Stomach (tissue), 9 donors: ENCODE measurements around the gene CEP89. TPM values are rescaled to one million over a fixed set of nuclear protein-coding genes. Genes with fewer than 3 reads are reported as not detected.

Experiments used
- DNase-seq, 2 donors: peaks; one replicate each; pipeline versions ENCODE4 v3.0.0 to v3.0.0-alpha.2; 2013 to 2019
- H3K27ac ChIP-seq, 5 donors: fragments of 200-600 bp in 4 of 5; sonication (generic) in 4 of 5; one replicate each; pipeline ENCODE4 v1.5.1; 2013 to 2019; ENCODE audit warnings: mild to moderate bottlenecking in 1 of 5, moderate library complexity in 1 of 5
- H3K27me3 ChIP-seq, 3 donors: fragments of 200-600 bp; sonication (generic); one replicate each; pipeline ENCODE4 v1.5.1; 2017 to 2019; ENCODE audit warnings: mixed run types in 1 of 3
- H3K36me3 ChIP-seq, 4 donors: fragments of 200-600 bp; sonication (generic); 1 replicate in 3 of 4; 2 replicates in 1 of 4; pipeline ENCODE4 v1.5.1; 2016 to 2019
- H3K4me1 ChIP-seq, 4 donors: fragments of 200-600 bp; sonication (generic); one replicate each; pipeline ENCODE4 v1.5.1; 2016 to 2019
- H3K4me3 ChIP-seq, 4 donors: fragments of 200-600 bp; sonication (generic) in 3 of 4; one replicate each; pipeline ENCODE4 v1.5.1; 2016 to 2019; ENCODE audit warnings: mild to moderate bottlenecking in 1 of 4
- H3K9me3 ChIP-seq, 4 donors: fragments of 200-600 bp; sonication (generic); one replicate each; pipeline ENCODE4 v1.5.1; 2016 to 2019
- EP300 ChIP-seq: sonication (generic); formaldehyde crosslinking; IDR thresholded peaks from one replicate; pipeline ENCODE4 v1.6.1; 2017; ENCODE audit warnings: antibody characterized with exemption
- POLR2A ChIP-seq, 4 donors: fragments of 450-650 bp; IDR thresholded peaks; one replicate each; pipeline ENCODE4 v1.6.1; 2016; ENCODE audit warnings: antibody characterized with exemption in 4 of 4, control low read depth in 2 of 4, mild to moderate bottlenecking in 1 of 4, moderate library complexity in 1 of 4
- POLR2AphosphoS5 ChIP-seq, 3 donors: sonication (generic); formaldehyde crosslinking; IDR thresholded peaks; one replicate each; pipeline ENCODE4 v1.6.1; 2016; ENCODE audit warnings: antibody characterized with exemption in 3 of 3
- WGBS, 5 donors: extraction: QIAGEN DNeasy Blood & Tissue Kit in 3 of 5; methylation state at CpG; one replicate each; pipeline versions ENCODE4 v1.1.5 to v1.1.7; 2013 to 2018; 5-methylcytosine and 5-hydroxymethylcytosine counted together
- intact Hi-C: fragments of 100-400 bp; cut with DNase I; formaldehyde crosslinking; loops from one replicate; pipeline ENCODE4 v1.15.1; 2023; ENCODE audit warnings: low total_unique reads
- polyA plus RNA-seq, 3 donors: library from polyadenylated mRNA; stranded (reverse); fragments of 200-250 nt; gene quantifications; one replicate each; pipeline ENCODE4 v1.2.3, GENCODE V29; 2013
- total RNA-seq, 5 donors: library from RNA; depleted of rRNA; stranded (reverse); fragments of >200 nt; gene quantifications; one replicate each; pipeline versions ENCODE4 v1.1.0 to v1.2.3, GENCODE V29; 2014 to 2016
- TF ChIP-seq, protein P1 (sequence below), 7 experiments: fragments of 450-650 bp in 4 of 7; fragments of 200-600 bp in 3 of 7; sonication (generic) in 3 of 7; IDR thresholded peaks; one replicate each; pipeline ENCODE4 v1.5.1; 2016 to 2019; ENCODE audit warnings: antibody characterized with exemption in 7 of 7, control low read depth in 2 of 7, mild to moderate bottlenecking in 1 of 7
- donor health status: healthy with polysubstance abuse.
- donor health status: Bipolar disorder and iron deficiency.
- donor health status: healthy.

CEP89 gene
- total and polyA plus RNA-seq, 8 donors, result 3.1 to 15.1 (median 7.4) TPM

DNA sequence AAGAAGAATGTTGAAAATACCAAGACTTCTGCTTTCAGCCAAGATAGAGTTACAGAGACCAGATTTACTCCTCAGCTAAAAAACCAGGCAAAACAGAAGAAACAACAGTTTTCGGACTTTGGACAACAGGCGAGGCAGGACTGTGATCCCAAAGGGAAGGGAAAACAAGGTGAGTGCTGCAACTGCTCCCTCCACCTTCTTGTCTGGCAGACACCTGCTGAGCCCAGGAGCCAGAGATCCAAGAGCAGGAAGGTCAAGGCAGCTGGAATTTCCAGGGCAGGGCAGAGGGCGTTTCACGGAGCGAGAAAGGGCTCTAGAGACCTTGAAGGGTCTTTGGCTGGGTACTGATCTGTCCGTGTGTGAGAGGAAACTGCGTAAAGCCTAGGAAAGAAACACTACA, 69.3 kb downstream of the CEP89 start:
- Histone ChIP-seq H3K4me3 (no peak overlapping the region), H3K27me3 (no peaks in the 10 kb centered on the region), H3K4me1 (no peaks in the 10 kb centered on the region), H3K36me3 (peaks cover 0 to 79% (median 49%) of the 10 kb centered on the region in 4 donors), H3K9me3 (peaks cover 0 to 6% (median 0%) of the 10 kb centered on the region in 4 donors), H3K27ac (no peak overlapping the region)
- 67 to 84% (median 81%) methylated on average over 7 of the region's 7 CpGs for WGBS, 5 donors
- peak in 1 of 2 donors; percentile 10 for DNase-seq
- TF ChIP-seq POLR2AphosphoS5 (IDR thresholded peaks at IDR 0.05) (no peak), EP300 (no peak), POLR2A (IDR thresholded peaks at IDR 0.05) (no peak)
- TF ChIP-seq, protein P1, sequence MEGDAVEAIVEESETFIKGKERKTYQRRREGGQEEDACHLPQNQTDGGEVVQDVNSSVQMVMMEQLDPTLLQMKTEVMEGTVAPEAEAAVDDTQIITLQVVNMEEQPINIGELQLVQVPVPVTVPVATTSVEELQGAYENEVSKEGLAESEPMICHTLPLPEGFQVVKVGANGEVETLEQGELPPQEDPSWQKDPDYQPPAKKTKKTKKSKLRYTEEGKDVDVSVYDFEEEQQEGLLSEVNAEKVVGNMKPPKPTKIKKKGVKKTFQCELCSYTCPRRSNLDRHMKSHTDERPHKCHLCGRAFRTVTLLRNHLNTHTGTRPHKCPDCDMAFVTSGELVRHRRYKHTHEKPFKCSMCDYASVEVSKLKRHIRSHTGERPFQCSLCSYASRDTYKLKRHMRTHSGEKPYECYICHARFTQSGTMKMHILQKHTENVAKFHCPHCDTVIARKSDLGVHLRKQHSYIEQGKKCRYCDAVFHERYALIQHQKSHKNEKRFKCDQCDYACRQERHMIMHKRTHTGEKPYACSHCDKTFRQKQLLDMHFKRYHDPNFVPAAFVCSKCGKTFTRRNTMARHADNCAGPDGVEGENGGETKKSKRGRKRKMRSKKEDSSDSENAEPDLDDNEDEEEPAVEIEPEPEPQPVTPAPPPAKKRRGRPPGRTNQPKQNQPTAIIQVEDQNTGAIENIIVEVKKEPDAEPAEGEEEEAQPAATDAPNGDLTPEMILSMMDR (IDR thresholded peaks at IDR 0.05), result no peak
- intact Hi-C loops, result no loop called here

DNA sequence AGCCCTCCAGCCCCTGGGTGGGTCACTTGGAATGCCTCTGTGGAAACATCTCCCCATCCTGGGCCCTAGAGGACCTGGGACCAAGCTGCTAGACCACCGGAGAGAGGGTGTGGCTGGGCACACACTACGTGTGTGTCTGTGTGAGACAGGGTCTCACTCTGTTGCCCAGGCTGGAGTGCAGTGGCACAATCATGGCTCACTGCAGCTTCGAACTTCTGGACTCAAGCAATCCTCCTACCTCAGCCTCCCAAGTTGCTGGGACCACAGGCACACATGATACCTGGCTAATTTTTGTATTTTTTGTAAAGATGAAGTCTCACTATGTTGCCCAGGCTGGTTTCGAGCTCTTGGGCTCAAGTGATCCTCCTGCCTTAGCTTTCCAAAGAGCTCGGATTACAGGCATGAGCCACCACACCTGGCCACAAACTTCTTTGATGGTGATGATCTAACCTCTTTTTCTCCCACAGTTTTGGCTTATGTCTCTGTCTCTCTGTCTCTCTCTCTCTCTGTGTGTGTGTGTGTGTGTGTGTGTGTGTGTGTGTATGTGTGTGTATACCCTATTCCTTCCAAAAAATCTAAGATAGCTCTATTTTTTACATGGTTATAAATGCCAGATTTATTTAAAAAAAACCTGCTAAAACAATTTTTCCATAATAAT, 70.1 kb downstream of the CEP89 start:
- Histone ChIP-seq H3K4me3 (no peak overlapping the region), H3K27me3 (no peaks in the 10 kb centered on the region), H3K36me3 (peaks cover 0 to 79% (median 49%) of the 10 kb centered on the region in 4 donors), H3K9me3 (peaks cover 0 to 6% (median 0%) of the 10 kb centered on the region in 4 donors), H3K27ac (no peak overlapping the region), H3K4me1 (no peaks in the 10 kb centered on the region)
- DNase-seq, result no peak
- 82 to 95% (median 86%) methylated on average over 3 to 5 of the region's 5 CpGs for WGBS, 5 donors
- intact Hi-C loops, result no loop called here
- TF ChIP-seq, protein P1 (IDR thresholded peaks at IDR 0.05), result no peak
- TF ChIP-seq POLR2AphosphoS5 (IDR thresholded peaks at IDR 0.05), result no peak
- no peak for TF ChIP-seq EP300
- no peak for TF ChIP-seq POLR2A (IDR thresholded peaks at IDR 0.05)

DNA sequence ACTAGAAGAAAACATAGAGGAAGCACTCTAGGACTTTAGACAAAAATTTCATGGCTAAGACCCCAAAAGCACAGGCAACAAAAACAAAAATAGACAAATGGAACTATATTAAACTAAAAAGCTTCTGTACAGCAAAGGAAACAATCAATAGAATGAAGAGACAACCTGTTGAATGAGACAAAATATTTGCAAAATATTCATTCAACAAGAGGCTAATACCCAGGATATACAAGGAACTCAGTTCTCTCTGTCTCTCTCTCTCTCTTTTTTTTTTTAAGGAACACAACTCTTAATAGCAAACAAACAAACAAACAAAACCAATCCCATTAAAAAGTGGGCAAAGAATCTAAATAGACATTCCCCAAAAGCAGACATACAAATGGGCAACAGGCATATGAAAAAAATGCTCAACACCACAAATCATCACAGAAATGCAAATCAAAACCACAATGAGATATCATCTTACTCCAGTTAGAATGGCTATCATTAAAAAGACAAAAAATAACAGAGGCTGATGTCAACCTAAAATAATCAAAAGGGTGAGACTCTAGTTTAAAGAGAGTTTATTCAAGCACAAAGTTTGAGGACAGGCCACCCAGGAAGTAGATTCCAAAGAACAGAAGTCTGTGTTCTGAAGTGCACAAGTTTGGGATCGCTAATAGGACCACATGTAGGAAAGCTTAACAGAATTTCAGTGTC, 75.1 kb downstream of the CEP89 start:
- Histone ChIP-seq H3K36me3 (peaks cover 0 to 89% (median 55%) of the 10 kb centered on the region in 4 donors), H3K9me3 (peaks cover 0 to 16% (median 12%) of the 10 kb centered on the region in 4 donors), H3K4me3 (no peak overlapping the region), H3K27me3 (no peaks in the 10 kb centered on the region), H3K4me1 (no peaks in the 10 kb centered on the region), H3K27ac (no peak overlapping the region)
- DNase-seq, result no peak
- intact Hi-C loops, result no loop called here
- TF ChIP-seq POLR2AphosphoS5 (IDR thresholded peaks at IDR 0.05), result no peak
- TF ChIP-seq POLR2A (IDR thresholded peaks at IDR 0.05), result no peak
- TF ChIP-seq EP300, result no peak
- TF ChIP-seq, protein P1 (IDR thresholded peaks at IDR 0.05), result no peak
- WGBS, 5 donors, result 88 to 100% (median 95%) methylated on average over 1 of the region's 1 CpG

DNA sequence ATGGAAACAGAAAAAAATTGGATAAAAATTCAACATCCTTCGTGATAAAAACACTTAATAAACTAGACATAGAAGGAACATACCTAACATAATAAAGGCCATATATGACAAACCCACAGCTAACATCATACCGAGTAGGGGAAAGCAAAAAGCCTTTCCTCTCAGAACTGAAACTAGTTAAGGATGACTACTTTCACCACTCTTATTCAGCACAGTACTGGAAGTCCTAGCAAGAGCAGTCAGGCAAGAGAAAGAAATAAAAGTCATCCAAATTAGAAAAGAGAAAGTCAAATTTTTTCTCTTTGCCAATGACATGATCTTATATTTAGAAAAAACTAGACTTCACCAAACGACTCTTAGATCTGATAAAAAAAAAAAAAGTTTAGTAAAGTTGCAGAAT, 76.4 kb downstream of the CEP89 start:
- Histone ChIP-seq H3K9me3 (peaks cover 0 to 25% (median 17%) of the 10 kb centered on the region in 4 donors), H3K27me3 (no peaks in the 10 kb centered on the region), H3K27ac (no peak overlapping the region), H3K36me3 (peaks cover 0 to 86% (median 52%) of the 10 kb centered on the region in 4 donors), H3K4me1 (no peaks in the 10 kb centered on the region), H3K4me3 (no peak overlapping the region)
- intact Hi-C loops, result no loop called here
- no peak for DNase-seq
- TF ChIP-seq, protein P1 (IDR thresholded peaks at IDR 0.05), result no peak
- TF ChIP-seq EP300 (no peak), POLR2A (IDR thresholded peaks at IDR 0.05) (no peak), POLR2AphosphoS5 (IDR thresholded peaks at IDR 0.05) (no peak)
- WGBS, 5 donors, result 83 to 91% (median 88%) methylated on average over 3 of the region's 3 CpGs
